PC-9 (cell line): Measurements from ENCODE around the gene CTBS. TPM values are rescaled to one million over a fixed set of nuclear protein-coding genes. Genes with fewer than 3 reads are reported as not detected.

ENCODE experiments used
- BruUV-seq: library from RNA; stranded (reverse); fragments of 400-500 nt; replicated peaks from 2 replicates; lab custom pipeline; 2021; lab: Mats Ljungman, UMichigan
- CTCF ChIA-PET: fragments of 300-600 bp; sonication (Branson Sonifier 250); formaldehyde crosslinking; loops from one replicate; lab custom pipeline; 2022; ENCODE audit warnings: antibody characterized with exemption; lab: Charles Lee
- POLR2A ChIA-PET: fragments of 300-600 bp; sonication (Branson Sonifier 250); formaldehyde crosslinking; loops from one replicate; lab custom pipeline; 2022; ENCODE audit warnings: antibody characterized with exemption; ENCODE audit not compliant: unreplicated experiment; lab: Charles Lee
- DNase-seq, 2 experiments: peaks; one replicate each; pipeline versions ENCODE4 v3.0.0 to v3.0.0-alpha.2; 2015 to 2022; ENCODE audit warnings: mixed read lengths in 1 of 2
- H2AFZ ChIP-seq: fragments of 200-600 bp; sonication (generic); 2 replicates; pipeline ENCODE4 v1.8.1; 2017; ENCODE audit warnings: antibody characterized with exemption
- H3F3A ChIP-seq: fragments of 200-600 bp; sonication (generic); 2 replicates; pipeline ENCODE4 v1.8.1; 2017; ENCODE audit warnings: antibody characterized with exemption, mild to moderate bottlenecking, low read depth; ENCODE audit not compliant: insufficient read depth
- H3K27ac ChIP-seq: fragments of 200-600 bp; sonication (generic); 2 replicates; pipeline ENCODE4 v1.6.1; 2016; ENCODE audit warnings: mixed run types
- H3K27me3 ChIP-seq: fragments of 200-600 bp; sonication (generic); 2 replicates; pipeline ENCODE4 v1.6.1; 2016; ENCODE audit warnings: low read depth, mixed run types; ENCODE audit not compliant: insufficient read depth
- H3K36me3 ChIP-seq: fragments of 200-600 bp; sonication (generic); 2 replicates; pipeline ENCODE4 v1.6.1; 2016; ENCODE audit warnings: low read depth, mixed run types
- H3K4me1 ChIP-seq: fragments of 200-600 bp; sonication (generic); replicated peaks from 2 replicates; pipeline ENCODE4 v1.6.1; 2016; ENCODE audit warnings: mixed run types; ENCODE audit not compliant: insufficient read depth
- H3K4me2 ChIP-seq: fragments of 200-600 bp; sonication (generic); 2 replicates; pipeline ENCODE4 v1.6.1; 2017; ENCODE audit warnings: mixed run types
- H3K4me3 ChIP-seq: fragments of 200-600 bp; sonication (generic); 2 replicates; pipeline ENCODE4 v1.6.1; 2016; ENCODE audit warnings: mixed run types
- H3K79me2 ChIP-seq: fragments of 200-600 bp; sonication (generic); 2 replicates; pipeline ENCODE4 v1.6.1; 2017; ENCODE audit warnings: low read depth, mixed run types
- H3K9me2 ChIP-seq: fragments of 200-600 bp; sonication (generic); 2 replicates; pipeline ENCODE4 v1.8.1; 2017; ENCODE audit warnings: mild to moderate bottlenecking; ENCODE audit not compliant: insufficient read depth
- H3K9me3 ChIP-seq: fragments of 200-600 bp; sonication (generic); 2 replicates; pipeline ENCODE4 v1.8.1; 2016; ENCODE audit warnings: low read depth; ENCODE audit not compliant: insufficient read depth
- H4K20me1 ChIP-seq: fragments of 200-600 bp; sonication (generic); 2 replicates; pipeline ENCODE4 v1.8.1; 2017; ENCODE audit not compliant: insufficient read depth
- CTCF ChIP-seq: fragments of 200-600 bp; sonication (generic); conservative IDR thresholded peaks from 2 replicates; pipeline ENCODE4 v1.6.1; 2017; ENCODE audit warnings: mixed run types, antibody characterized with exemption, mild to moderate bottlenecking, moderate library complexity
- EZH2 ChIP-seq: fragments of 200-600 bp; sonication (generic); IDR thresholded peaks from 2 replicates; pipeline ENCODE4 v1.8.0; 2017; ENCODE audit warnings: antibody characterized with exemption, low read depth
- intact Hi-C: fragments of 100-400 bp; cut with micrococcal nuclease; formaldehyde crosslinking; loops from one replicate; pipeline ENCODE4 v1.10.0; 2022; ENCODE audit not compliant: unreplicated experiment
- total RNA-seq: library from RNA; stranded (reverse); gene quantifications from 2 replicates; pipeline ENCODE4 v1.2.3, GENCODE V29; 2021

The CTBS gene
- total RNA-seq, 1 experiment from 2014 or later: 20.2 TPM

- Histone ChIP-seq H3K9me3 (no peaks in the 10 kb centered on the region), H3K36me3 (no peaks in the 10 kb centered on the region), H3K79me2 (no peaks in the 10 kb centered on the region), H3K4me1 (peaks cover 8% of the 10 kb centered on the region; the same call in 1 of the 2 replicates), H3K9me2 (no peaks in the 10 kb centered on the region), H4K20me1 (no peaks in the 10 kb centered on the region), H3F3A (no peaks in the 10 kb centered on the region; the same call in 1 of the 2 replicates), H3K4me3 (no peak overlapping the region), H3K27ac (no peak overlapping the region), H3K4me2 (no peak overlapping the region), H2AFZ (no peak overlapping the region), H3K27me3 (no peaks in the 10 kb centered on the region)
- TF ChIP-seq EZH2 (no peak), CTCF (no peak)
- no peak for DNase-seq
- ChIA-PET CTCF (no interaction called here), POLR2A (no interaction called here)
- no TSS peak for BruUV-seq
- intact Hi-C loops: no loop called here
Observed at GRCh38 chr1:84584126-84584525, 9.9 kb upstream of the CTBS start.

- Histone ChIP-seq H3K27me3 (no peaks in the 10 kb centered on the region), H2AFZ (no peak overlapping the region), H4K20me1 (no peaks in the 10 kb centered on the region), H3K4me3 (no peak overlapping the region), H3F3A (no peaks in the 10 kb centered on the region; the same call in 1 of the 2 replicates), H3K36me3 (no peaks in the 10 kb centered on the region), H3K9me3 (no peaks in the 10 kb centered on the region), H3K9me2 (no peaks in the 10 kb centered on the region), H3K79me2 (no peaks in the 10 kb centered on the region), H3K4me2 (0 out of 2 replicates have a peak overlapping the region, but pooled peaks have one; percentile 20), H3K27ac (no peak overlapping the region), H3K4me1 (peaks cover 8% of the 10 kb centered on the region; the same call in 1 of the 2 replicates)
- TF ChIP-seq EZH2 (no peak), CTCF (no peak)
- DNase-seq: no peak
- intact Hi-C loops: no loop called here
- CTCF ChIA-PET: no interaction called here
- POLR2A ChIA-PET: no interaction called here
- BruUV-seq: no TSS peak
Observed at GRCh38 chr1:84583648-84584047, 9.4 kb upstream of the CTBS start.

- no peak overlapping the region for H3K27ac ChIP-seq
- no peak overlapping the region for H2AFZ ChIP-seq
- intact Hi-C loops: no loop called here
- peaks cover 8% of the 10 kb centered on the region; the same call in 1 of the 2 replicates for H3K4me1 ChIP-seq
- no peaks in the 10 kb centered on the region for H3K27me3 ChIP-seq
- H3K9me3 ChIP-seq: no peaks in the 10 kb centered on the region
- no peaks in the 10 kb centered on the region; the same call in 1 of the 2 replicates for H3F3A ChIP-seq
- H3K79me2 ChIP-seq: no peaks in the 10 kb centered on the region
- no peak overlapping the region for H3K4me3 ChIP-seq
- no peaks in the 10 kb centered on the region for H3K9me2 ChIP-seq
- no TSS peak for BruUV-seq
- ChIA-PET CTCF (no interaction called here), POLR2A (no interaction called here)
- H3K36me3 ChIP-seq: no peaks in the 10 kb centered on the region
- no peak for DNase-seq
- H4K20me1 ChIP-seq: no peaks in the 10 kb centered on the region
- 0 out of 2 replicates have a peak overlapping the region, but pooled peaks have one; percentile 20 for H3K4me2 ChIP-seq
- TF ChIP-seq EZH2 (no peak), CTCF (no peak)
Observed at GRCh38 chr1:84582802-84583587, 8.8 kb upstream of the CTBS start.
